ENCODE measurements around the gene CLCN2.

DNA sequence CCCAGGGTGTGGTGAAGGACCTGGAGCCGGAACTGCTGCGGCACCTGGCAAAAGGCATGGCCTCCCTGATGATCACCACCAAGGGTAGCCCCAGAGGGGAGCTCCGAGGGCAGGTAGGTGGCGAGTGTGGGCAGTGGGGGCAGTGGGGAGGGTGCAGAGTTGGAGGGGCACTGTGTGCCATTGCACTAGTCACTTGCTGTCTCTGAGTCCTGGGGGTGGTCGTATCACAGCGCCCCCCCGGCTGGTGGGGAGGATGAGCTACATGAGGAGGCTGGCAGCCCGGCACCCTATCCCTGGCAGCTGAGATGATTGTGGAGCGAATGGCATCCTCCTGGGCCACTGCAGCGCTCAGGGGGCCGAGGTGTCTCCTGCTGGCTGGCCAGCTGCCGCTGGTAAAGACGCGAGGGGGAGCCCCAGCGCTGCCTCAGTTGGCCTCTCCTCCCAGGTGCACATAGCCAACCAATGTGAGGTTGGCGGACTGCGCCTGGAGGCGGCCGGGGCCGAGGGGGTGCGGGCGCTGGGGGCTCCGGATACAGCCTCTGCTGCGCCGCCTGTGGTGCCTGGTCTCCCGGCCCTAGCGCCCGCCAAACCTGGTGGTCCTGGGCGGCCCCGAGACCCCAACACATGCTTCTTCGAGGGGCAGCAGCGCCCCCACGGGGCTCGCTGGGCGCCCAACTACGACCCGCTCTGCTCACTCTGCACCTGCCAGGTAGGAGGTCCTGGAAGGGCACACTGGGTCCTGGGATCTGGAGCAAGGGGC is 24.8 kb upstream of the CLCN2 start:
- TF ChIP-seq FOXK2 (IDR thresholded peaks at IDR 0.05), result no peak
- TF ChIP-seq BHLHE40 (IDR thresholded peaks at IDR 0.05; ENCODE audit: borderline replicate concordance), result no peak
- TF ChIP-seq FOXA1 (IDR thresholded peaks at IDR 0.05), result no peak
- no peak for TF ChIP-seq SP1 (IDR thresholded peaks at IDR 0.05)
- TF ChIP-seq ELF4 (IDR thresholded peaks at IDR 0.05), result no peak
- no peak for TF ChIP-seq FOXM1 (IDR thresholded peaks at IDR 0.05; ENCODE audit: borderline replicate concordance)
- TF ChIP-seq TARDBP (IDR thresholded peaks at IDR 0.05), result no peak
- TF ChIP-seq SUZ12 (IDR thresholded peaks at IDR 0.05), result no peak
- no peak for TF ChIP-seq ARNT (IDR thresholded peaks at IDR 0.05)
- TF ChIP-seq HDGF (IDR thresholded peaks at IDR 0.05; ENCODE audit: borderline replicate concordance), result no peak
- TF ChIP-seq NFRKB (IDR thresholded peaks at IDR 0.05), result no peak

All from HEK293T (cell line).